Peyer's patch (tissue), 4 donors: ENCODE measurements around the gene CPSF6. TPM values are rescaled to one million over a fixed set of nuclear protein-coding genes. Genes with fewer than 3 reads are reported as not detected.

Source experiments
- DNase-seq, 3 donors: peaks; one replicate each; pipeline ENCODE4 v3.0.0-alpha.2; 2017 to 2019
- H3K27ac ChIP-seq, 4 donors: fragments of 200-600 bp; sonication (generic); one replicate each; pipeline ENCODE4 v1.5.1; 2016 to 2019
- H3K27me3 ChIP-seq, 2 donors: fragments of 200-600 bp; sonication (generic); one replicate each; pipeline ENCODE4 v1.5.1; 2019
- H3K36me3 ChIP-seq, 3 donors: fragments of 200-600 bp; sonication (generic); one replicate each; pipeline ENCODE4 v1.5.1; 2016 to 2019
- H3K4me1 ChIP-seq, 4 donors: fragments of 200-600 bp; sonication (generic); one replicate each; pipeline ENCODE4 v1.5.1; 2016 to 2019
- H3K4me3 ChIP-seq, 4 donors: fragments of 200-600 bp; sonication (generic); 1 replicate in 3 of 4; 2 replicates in 1 of 4; pipeline ENCODE4 v1.5.1; 2016 to 2019; ENCODE audit warnings: mild to moderate bottlenecking in 1 of 4
- H3K9me3 ChIP-seq, 4 donors: fragments of 200-600 bp; sonication (generic); one replicate each; pipeline ENCODE4 v1.5.1; 2016 to 2019; ENCODE audit warnings: mild to moderate bottlenecking in 1 of 4
- POLR2A ChIP-seq, 2 donors: fragments of 450-650 bp; IDR thresholded peaks; one replicate each; pipeline ENCODE4 v1.5.1; 2017; ENCODE audit warnings: antibody characterized with exemption in 2 of 2, mild to moderate bottlenecking in 2 of 2, moderate library complexity in 2 of 2
- total RNA-seq, 4 donors: library from RNA; depleted of rRNA; stranded (reverse); fragments of >200 nt; gene quantifications; one replicate each; pipeline ENCODE4 v1.1.0, GENCODE V29; 2016
- TF ChIP-seq, protein P1 (sequence below), 6 experiments: fragments of 450-650 bp in 4 of 6; fragments of 200-600 bp in 2 of 6; sonication (generic) in 1 of 6; IDR thresholded peaks; one replicate each; pipeline ENCODE4 v1.5.1; 2017 to 2019; ENCODE audit warnings: antibody characterized with exemption in 6 of 6, mild to moderate bottlenecking in 3 of 6, moderate library complexity in 1 of 6

CPSF6 gene
- total RNA-seq, 4 donors from 2014 or later = 25.0 to 41.6 (median 41.3) TPM

- no peaks in the 10 kb centered on the region for H3K9me3 ChIP-seq
- DNase-seq = peak; percentile 34 to 79 (median 65)
- H3K27me3 ChIP-seq = no peaks in the 10 kb centered on the region
- H3K36me3 ChIP-seq = no peaks in the 10 kb centered on the region
- H3K27ac ChIP-seq = no peak overlapping the region
- TF ChIP-seq POLR2A (IDR thresholded peaks at IDR 0.05) = no peak
- TF ChIP-seq, protein P1, sequence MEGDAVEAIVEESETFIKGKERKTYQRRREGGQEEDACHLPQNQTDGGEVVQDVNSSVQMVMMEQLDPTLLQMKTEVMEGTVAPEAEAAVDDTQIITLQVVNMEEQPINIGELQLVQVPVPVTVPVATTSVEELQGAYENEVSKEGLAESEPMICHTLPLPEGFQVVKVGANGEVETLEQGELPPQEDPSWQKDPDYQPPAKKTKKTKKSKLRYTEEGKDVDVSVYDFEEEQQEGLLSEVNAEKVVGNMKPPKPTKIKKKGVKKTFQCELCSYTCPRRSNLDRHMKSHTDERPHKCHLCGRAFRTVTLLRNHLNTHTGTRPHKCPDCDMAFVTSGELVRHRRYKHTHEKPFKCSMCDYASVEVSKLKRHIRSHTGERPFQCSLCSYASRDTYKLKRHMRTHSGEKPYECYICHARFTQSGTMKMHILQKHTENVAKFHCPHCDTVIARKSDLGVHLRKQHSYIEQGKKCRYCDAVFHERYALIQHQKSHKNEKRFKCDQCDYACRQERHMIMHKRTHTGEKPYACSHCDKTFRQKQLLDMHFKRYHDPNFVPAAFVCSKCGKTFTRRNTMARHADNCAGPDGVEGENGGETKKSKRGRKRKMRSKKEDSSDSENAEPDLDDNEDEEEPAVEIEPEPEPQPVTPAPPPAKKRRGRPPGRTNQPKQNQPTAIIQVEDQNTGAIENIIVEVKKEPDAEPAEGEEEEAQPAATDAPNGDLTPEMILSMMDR (IDR thresholded peaks at IDR 0.05) = no peak
- H3K4me1 ChIP-seq = peaks cover 0 to 10% (median 0%) of the 10 kb centered on the region in 4 donors
- H3K4me3 ChIP-seq = peak overlapping the region in 2 of 4 donors; percentile 1 to 32
These were observed 44.8 kb downstream of the CPSF6 start for GRCh38 chr12:69284131-69284530.

GRCh38 chr12:69287556-69287955 lies 48.2 kb downstream of the CPSF6 start:
- H3K4me3 ChIP-seq = no peak overlapping the region
- no peak overlapping the region for H3K27ac ChIP-seq
- no peaks in the 10 kb centered on the region for H3K36me3 ChIP-seq
- no peak for DNase-seq
- no peaks in the 10 kb centered on the region for H3K9me3 ChIP-seq
- H3K4me1 ChIP-seq = peaks cover 0 to 10% (median 0%) of the 10 kb centered on the region in 4 donors
- no peaks in the 10 kb centered on the region for H3K27me3 ChIP-seq
- no peak for TF ChIP-seq POLR2A (IDR thresholded peaks at IDR 0.05)
- TF ChIP-seq, protein P1 (IDR thresholded peaks at IDR 0.05) = no peak

DNA sequence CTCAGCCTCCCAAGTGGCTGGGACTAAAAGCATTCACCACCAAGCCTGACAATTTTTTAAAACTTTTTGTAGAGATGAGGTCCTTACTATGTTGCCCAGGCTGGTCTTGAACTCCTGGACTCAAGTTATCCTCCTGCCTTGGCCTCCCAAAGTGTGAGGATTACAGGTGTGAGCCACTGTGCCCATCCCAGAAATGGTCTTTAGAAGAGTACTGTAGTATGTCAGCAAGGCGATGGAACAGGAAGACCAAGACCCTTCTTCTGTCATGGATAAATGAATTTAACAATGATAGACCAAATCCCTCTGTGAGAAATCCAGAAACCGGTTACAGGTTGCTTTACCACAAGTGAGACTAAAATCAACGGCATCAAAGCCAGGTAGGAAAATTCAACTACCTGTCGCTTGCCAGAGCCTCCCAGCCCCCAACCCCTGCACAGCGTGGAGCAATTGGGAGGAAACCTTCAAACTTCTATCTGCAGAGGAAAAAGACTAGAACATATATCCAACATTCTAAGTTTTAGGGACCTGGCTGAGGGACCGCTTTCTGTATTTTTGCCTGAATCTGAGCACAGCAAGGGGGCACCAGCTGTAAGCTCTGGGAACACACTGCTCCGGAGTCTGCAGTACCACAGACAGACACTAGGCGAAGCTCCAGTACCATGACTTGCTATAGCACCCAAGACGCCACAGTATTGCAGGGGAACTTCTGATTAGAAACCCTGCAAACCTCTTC lies 51.3 kb downstream of the CPSF6 start:
- TF ChIP-seq POLR2A (IDR thresholded peaks at IDR 0.05) = no peak
- TF ChIP-seq, protein P1 (IDR thresholded peaks at IDR 0.05) = peak; percentile 59 to 95 (median 91)
- no peaks in the 10 kb centered on the region for H3K27me3 ChIP-seq

DNA sequence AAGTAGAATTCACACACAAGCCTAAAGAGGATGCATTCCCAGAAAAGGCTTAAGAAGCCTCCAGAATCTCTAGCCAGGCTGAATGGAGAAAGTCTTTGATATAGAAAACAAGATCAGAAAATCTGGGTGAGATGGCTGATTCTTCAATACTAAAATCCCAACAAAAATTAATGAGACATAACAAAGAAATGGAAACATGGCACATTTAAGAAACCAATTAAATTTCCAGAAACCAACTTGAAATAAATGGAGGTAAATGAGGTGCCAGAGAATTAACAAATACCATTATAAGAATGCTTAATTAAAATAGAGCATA lies 51.9 kb downstream of the CPSF6 start:
- H3K4me1 ChIP-seq = no peaks in the 10 kb centered on the region
- no peak overlapping the region for H3K4me3 ChIP-seq
- no peak for TF ChIP-seq POLR2A (IDR thresholded peaks at IDR 0.05)
- TF ChIP-seq, protein P1 (IDR thresholded peaks at IDR 0.05) = no peak
- H3K36me3 ChIP-seq = no peaks in the 10 kb centered on the region
- no peaks in the 10 kb centered on the region for H3K9me3 ChIP-seq
- no peak for DNase-seq
- no peaks in the 10 kb centered on the region for H3K27me3 ChIP-seq
- no peak overlapping the region for H3K27ac ChIP-seq

More for the DNA sequence above, 51.3 kb downstream of the CPSF6 start:
- no peaks in the 10 kb centered on the region for H3K4me1 ChIP-seq
- H3K36me3 ChIP-seq = no peaks in the 10 kb centered on the region
- H3K4me3 ChIP-seq = no peak overlapping the region
- H3K9me3 ChIP-seq = no peaks in the 10 kb centered on the region
- peak; percentile 72 to 93 (median 77) for DNase-seq
- no peak overlapping the region for H3K27ac ChIP-seq

GRCh38 chr12:69298133-69298532 lies 58.8 kb downstream of the CPSF6 start:
- DNase-seq = no peak
- no peaks in the 10 kb centered on the region for H3K36me3 ChIP-seq
- no peak for TF ChIP-seq POLR2A (IDR thresholded peaks at IDR 0.05)
- TF ChIP-seq, protein P1 (IDR thresholded peaks at IDR 0.05) = no peak
- H3K9me3 ChIP-seq = no peaks in the 10 kb centered on the region
- H3K27ac ChIP-seq = no peak overlapping the region
- H3K4me1 ChIP-seq = no peaks in the 10 kb centered on the region
- H3K27me3 ChIP-seq = no peaks in the 10 kb centered on the region
- no peak overlapping the region for H3K4me3 ChIP-seq
